GM15510 (cell line): ENCODE results near the gene SEC22C.

Experiments used
- POLR2A ChIP-seq: IDR thresholded peaks from 3 replicates; pipeline ENCODE4 v1.6.1; 2011; ENCODE audit warnings: borderline replicate concordance; ENCODE audit not compliant: insufficient read length; ENCODE audit errors: extremely low read depth

The SEC22C gene

GRCh38 chr3:42547401-42547945, 34.3 kb downstream of the SEC22C start:
- TF ChIP-seq POLR2A = no peak

GRCh38 chr3:42546691-42547213, 35.0 kb downstream of the SEC22C start:
- TF ChIP-seq POLR2A = no peak

- no peak for TF ChIP-seq POLR2A
Observed at GRCh38 chr3:42545284-42545900, 36.4 kb downstream of the SEC22C start.

- TF ChIP-seq POLR2A = no peak
Observed at GRCh38 chr3:42544492-42545283, 37.1 kb downstream of the SEC22C start.

GRCh38 chr3:42541079-42541478, 40.7 kb downstream of the SEC22C start:
- TF ChIP-seq POLR2A = no peak

GRCh38 chr3:42539871-42540714, 41.7 kb downstream of the SEC22C start:
- TF ChIP-seq POLR2A = no peak

GRCh38 chr3:42537350-42537749, 44.4 kb downstream of the SEC22C start:
- no peak for TF ChIP-seq POLR2A

GRCh38 chr3:42535981-42536784, 45.6 kb downstream of the SEC22C start:
- no peak for TF ChIP-seq POLR2A

GRCh38 chr3:42533161-42533897, 48.4 kb downstream of the SEC22C start:
- no peak for TF ChIP-seq POLR2A

GRCh38 chr3:42532229-42532628, 49.5 kb downstream of the SEC22C start:
- TF ChIP-seq POLR2A = no peak

GRCh38 chr3:42531470-42531869, 50.3 kb downstream of the SEC22C start:
- TF ChIP-seq POLR2A = no peak

- TF ChIP-seq POLR2A = no peak
Observed at GRCh38 chr3:42530073-42530472, 51.7 kb downstream of the SEC22C start.

- no peak for TF ChIP-seq POLR2A
Observed at GRCh38 chr3:42529468-42529867, 52.3 kb downstream of the SEC22C start.
